Thoracic aorta (tissue), 2 donors: Measurements from ENCODE around the gene CTNNA3. TPM values are rescaled to one million over a fixed set of nuclear protein-coding genes. Genes with fewer than 3 reads are reported as not detected.

Experiments
- ATAC-seq: fragments of 150-250 bp; one replicate; pipeline ENCODE4 v1.8.0; 2017; ENCODE audit warnings: low read depth; ENCODE audit not compliant: insufficient number of reproducible peaks, low FRiP score
- DNase-seq: peaks from one replicate; pipeline ENCODE4 v3.0.0-alpha.2; 2020; ENCODE audit warnings: low spot score
- H3K27ac ChIP-seq, 2 donors: fragments of 200-600 bp; sonication (generic); 1 replicate in 1 of 2; 2 replicates in 1 of 2; pipeline ENCODE4 v1.5.1; 2016; ENCODE audit warnings: mild to moderate bottlenecking in 2 of 2, moderate library complexity in 2 of 2
- H3K27me3 ChIP-seq: fragments of 200-600 bp; sonication (generic); replicated peaks from 2 replicates; pipeline ENCODE4 v1.6.0; 2016; ENCODE audit warnings: mild to moderate bottlenecking; ENCODE audit not compliant: insufficient read depth
- H3K36me3 ChIP-seq: fragments of 200-600 bp; sonication (generic); one replicate; pipeline ENCODE4 v1.5.1; 2016
- H3K4me1 ChIP-seq, 2 donors: fragments of 200-600 bp; sonication (generic); 1 replicate in 1 of 2; 2 replicates in 1 of 2; pipeline versions ENCODE4 v1.5.1 to v1.6.0; 2016; ENCODE audit warnings: low read depth in 2 of 2, mild to moderate bottlenecking in 1 of 2; ENCODE audit not compliant: control insufficient read depth in 1 of 2
- H3K4me3 ChIP-seq: fragments of 200-600 bp; sonication (generic); 2 replicates; pipeline ENCODE4 v1.5.1; 2016; ENCODE audit warnings: mild to moderate bottlenecking
- H3K9me3 ChIP-seq: fragments of 200-600 bp; sonication (generic); 2 replicates; pipeline ENCODE4 v1.5.1; 2016
- CTCF ChIP-seq: fragments of 200-600 bp; sonication (generic); IDR thresholded peaks from one replicate; pipeline ENCODE4 v1.5.1; 2019; ENCODE audit warnings: antibody characterized with exemption
- total RNA-seq, 2 donors: library from RNA; depleted of rRNA; stranded (reverse); fragments of >200 nt; gene quantifications; one replicate each; pipeline versions ENCODE4 v1.1.0 to v1.2.3, GENCODE V29; 2016

Gene CTNNA3
- total RNA-seq, 2 donors from 2014 or later, result 0.95 to 1.2 TPM

- no peak for TF ChIP-seq CTCF
- Histone ChIP-seq H3K36me3 (no peaks in the 10 kb centered on the region), H3K4me1 (no peaks in the 10 kb centered on the region), H3K27ac (no peak overlapping the region), H3K27me3 (no peaks in the 10 kb centered on the region), H3K9me3 (no peaks in the 10 kb centered on the region), H3K4me3 (no peak overlapping the region)
- DNase-seq (no peak), ATAC-seq (no peak)
Measured at GRCh38 chr10:67075491-67075971, 620.5 kb downstream of the CTNNA3 start.

- DNase-seq (no peak), ATAC-seq (no peak)
- Histone ChIP-seq H3K36me3 (no peaks in the 10 kb centered on the region), H3K9me3 (no peaks in the 10 kb centered on the region), H3K27ac (no peak overlapping the region), H3K4me3 (no peak overlapping the region), H3K4me1 (no peaks in the 10 kb centered on the region), H3K27me3 (no peaks in the 10 kb centered on the region)
- no peak for TF ChIP-seq CTCF
Measured at GRCh38 chr10:67072654-67073053, 623.3 kb downstream of the CTNNA3 start.

GRCh38 chr10:67050415-67050814 is 645.6 kb downstream of the CTNNA3 start:
- H3K36me3 ChIP-seq, result no peaks in the 10 kb centered on the region
- DNase-seq, result no peak
- H3K4me3 ChIP-seq, result no peak overlapping the region
- no peak for ATAC-seq
- no peaks in the 10 kb centered on the region for H3K27me3 ChIP-seq
- no peak overlapping the region for H3K27ac ChIP-seq
- H3K4me1 ChIP-seq, result no peaks in the 10 kb centered on the region
- no peak for TF ChIP-seq CTCF
- H3K9me3 ChIP-seq, result no peaks in the 10 kb centered on the region

- Histone ChIP-seq H3K27ac (no peak overlapping the region), H3K4me3 (no peak overlapping the region), H3K9me3 (no peaks in the 10 kb centered on the region), H3K27me3 (no peaks in the 10 kb centered on the region), H3K4me1 (no peaks in the 10 kb centered on the region), H3K36me3 (no peaks in the 10 kb centered on the region)
- TF ChIP-seq CTCF, result no peak
- DNase-seq (no peak), ATAC-seq (no peak)
Measured at GRCh38 chr10:67049988-67050387, 646.0 kb downstream of the CTNNA3 start.

GRCh38 chr10:67046507-67046906 is 649.5 kb downstream of the CTNNA3 start:
- H3K27ac ChIP-seq, result no peak overlapping the region
- H3K4me1 ChIP-seq, result no peaks in the 10 kb centered on the region
- H3K4me3 ChIP-seq, result no peak overlapping the region
- TF ChIP-seq CTCF, result no peak
- H3K36me3 ChIP-seq, result no peaks in the 10 kb centered on the region
- no peaks in the 10 kb centered on the region for H3K9me3 ChIP-seq
- DNase-seq, result no peak
- H3K27me3 ChIP-seq, result no peaks in the 10 kb centered on the region
- no peak for ATAC-seq
